NCI-H2107 (cell line): ENCODE results near the gene RAB27A.
"Not testable (repeated sequence)": the region's sequence is repeated elsewhere in the genome, so short reads cannot be mapped to it uniquely, and the experiment has no call there.

Experiments used
- DNase-seq: peaks from one replicate; lab custom pipeline; 2025; lab: John Stamatoyannopoulos, UW

RAB27A gene

GRCh38 chr15:55281517-55282228, 7.9 kb downstream of the RAB27A start:
- DNase-seq = no peak

GRCh38 chr15:55280589-55280988, 9.0 kb downstream of the RAB27A start:
- DNase-seq = not testable (repeated sequence)

DNA sequence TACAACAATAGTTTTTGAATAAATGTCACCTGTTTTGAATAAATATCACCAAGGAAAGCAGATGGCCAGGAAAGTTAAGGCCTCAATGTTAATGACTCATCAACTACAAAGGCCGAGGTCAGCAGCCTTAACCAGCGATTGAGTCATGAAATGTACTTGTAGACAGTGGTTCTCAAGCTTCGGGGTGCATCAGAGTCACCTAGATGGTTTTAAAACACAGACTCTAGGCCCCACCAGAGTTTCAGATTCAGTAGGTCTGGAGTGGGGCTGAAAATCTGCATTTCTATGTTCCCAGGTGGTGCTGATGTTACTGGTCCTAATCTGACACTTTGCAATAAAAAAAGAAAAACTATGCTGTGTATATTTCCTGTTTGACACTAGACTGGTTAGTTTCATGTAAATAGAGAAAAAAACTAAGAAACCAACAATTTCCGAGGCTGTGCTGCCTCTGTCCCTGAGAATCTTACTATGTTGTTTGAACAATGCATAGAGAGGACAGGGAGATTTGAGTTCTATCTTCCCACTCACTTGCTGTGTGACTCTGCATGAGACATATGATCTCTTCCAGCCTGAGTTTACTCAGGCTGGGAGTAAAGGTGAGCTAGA, 9.8 kb downstream of the RAB27A start:
- DNase-seq = no peak

DNA sequence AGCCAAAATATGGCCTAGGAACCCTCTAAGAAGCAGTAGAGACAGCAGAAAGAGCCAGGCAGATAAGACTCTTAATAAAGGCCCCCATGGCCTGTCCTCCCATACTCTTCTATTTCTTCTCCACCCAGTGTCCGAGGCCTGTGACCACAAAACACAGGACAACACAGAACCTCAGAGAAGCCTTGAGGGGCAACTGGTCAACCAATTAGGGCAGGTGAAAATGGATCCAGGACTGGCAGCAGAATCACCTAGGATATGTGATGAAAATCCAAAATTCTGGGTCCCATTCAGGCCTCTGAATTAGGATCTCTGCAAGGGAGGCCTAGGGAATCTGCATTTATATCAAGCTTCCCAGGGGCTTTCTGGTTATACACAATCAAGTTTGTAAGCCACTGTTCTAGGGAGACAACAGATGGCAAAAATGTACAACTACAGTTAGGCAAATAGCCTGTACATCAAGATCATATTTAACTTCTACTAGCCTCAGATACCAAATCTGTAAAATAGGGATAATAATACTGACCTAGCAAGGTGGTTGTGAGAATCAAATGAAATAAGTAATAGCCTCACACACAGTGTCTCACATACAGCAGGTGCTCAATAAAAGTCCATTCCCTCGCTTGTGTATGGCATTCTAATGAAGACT, 10.4 kb downstream of the RAB27A start:
- no peak for DNase-seq

GRCh38 chr15:55277715-55278114, 11.9 kb downstream of the RAB27A start:
- DNase-seq = no peak

- no peak for DNase-seq
These were observed 12.5 kb downstream of the RAB27A start for GRCh38 chr15:55277116-55277564.

GRCh38 chr15:55276324-55276723, 13.3 kb downstream of the RAB27A start:
- DNase-seq = no peak

DNA sequence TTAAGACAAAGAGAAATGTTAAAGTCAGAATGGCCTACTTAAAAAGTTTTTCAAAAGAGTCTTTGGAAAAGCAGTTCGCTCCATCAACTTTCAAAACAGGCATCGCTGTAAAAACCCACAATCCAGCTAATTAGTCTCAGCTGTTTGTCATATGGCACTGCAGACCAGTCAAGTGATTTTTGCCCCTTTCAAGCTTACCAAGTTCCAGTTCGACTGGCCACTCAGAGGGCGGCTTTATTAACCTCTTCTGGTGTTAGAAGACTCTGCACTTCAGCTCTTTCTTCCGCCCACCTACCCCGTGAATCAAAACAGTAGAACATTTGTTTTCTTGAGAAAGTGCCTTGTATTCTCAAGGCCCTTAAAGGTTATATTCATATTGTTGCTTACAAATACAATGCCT, 19.3 kb downstream of the RAB27A start:
- no peak for DNase-seq

DNA sequence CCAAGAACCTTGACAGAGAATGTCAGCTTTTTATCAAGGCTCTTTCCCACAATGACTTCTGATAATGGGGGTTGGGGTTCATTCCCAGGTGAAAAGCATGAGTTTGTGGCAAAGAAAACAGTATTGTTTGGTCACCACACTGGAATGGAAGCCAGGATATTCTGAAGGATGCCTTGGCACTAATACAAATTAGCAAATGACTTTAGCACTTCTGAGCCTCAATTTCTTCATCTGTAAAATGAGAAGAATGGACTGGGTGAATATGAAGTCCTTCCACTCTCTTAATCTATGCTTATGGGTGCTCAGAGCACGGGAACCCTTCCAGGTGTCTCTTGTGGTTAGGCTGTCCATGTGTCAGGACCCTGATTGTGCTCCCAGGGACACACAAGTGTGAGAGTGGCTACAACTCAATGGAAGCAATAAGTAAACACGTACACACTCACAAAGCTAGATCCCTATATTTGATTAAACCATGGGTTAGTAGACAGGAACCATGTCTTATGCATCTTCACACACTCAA, 21.4 kb downstream of the RAB27A start:
- no peak for DNase-seq

DNA sequence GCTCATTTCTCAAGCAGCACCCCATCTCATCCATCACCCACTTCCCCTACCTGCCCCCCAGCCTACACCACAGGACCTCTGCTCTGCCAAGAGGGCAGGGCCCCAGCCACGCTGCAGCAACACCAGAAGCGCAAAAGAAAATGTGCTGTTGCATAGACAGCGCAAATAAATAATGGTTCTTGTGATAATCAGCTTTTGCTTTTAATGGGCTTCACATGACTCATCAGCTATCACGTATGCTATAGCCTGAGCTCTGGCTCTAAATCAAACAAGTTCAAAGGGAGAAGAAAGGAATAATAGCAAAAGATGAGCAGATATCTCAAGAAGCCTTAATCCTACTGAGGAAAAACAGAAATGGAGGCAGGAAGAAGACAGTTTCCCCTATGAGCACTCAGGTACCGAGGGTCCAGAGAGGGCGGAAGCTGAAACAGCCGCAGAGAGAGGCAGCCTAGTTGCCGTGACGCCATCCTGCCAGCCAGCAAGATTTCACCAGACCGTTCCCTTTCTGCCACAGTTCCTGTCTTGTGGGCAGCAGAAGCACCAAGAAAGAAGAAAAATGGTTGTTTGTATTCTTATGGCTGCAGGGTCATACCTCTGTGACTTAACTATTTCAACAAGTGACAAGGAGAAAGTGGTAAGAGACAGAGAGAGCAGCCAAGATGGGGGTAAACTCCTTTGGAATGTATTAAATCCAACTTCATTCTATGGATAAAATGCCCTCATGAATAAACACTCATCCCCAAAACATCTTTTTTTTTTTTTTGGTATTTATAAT, 22.0 kb downstream of the RAB27A start:
- DNase-seq = no peak

GRCh38 chr15:55266547-55266946, 23.1 kb downstream of the RAB27A start:
- no peak for DNase-seq

DNA sequence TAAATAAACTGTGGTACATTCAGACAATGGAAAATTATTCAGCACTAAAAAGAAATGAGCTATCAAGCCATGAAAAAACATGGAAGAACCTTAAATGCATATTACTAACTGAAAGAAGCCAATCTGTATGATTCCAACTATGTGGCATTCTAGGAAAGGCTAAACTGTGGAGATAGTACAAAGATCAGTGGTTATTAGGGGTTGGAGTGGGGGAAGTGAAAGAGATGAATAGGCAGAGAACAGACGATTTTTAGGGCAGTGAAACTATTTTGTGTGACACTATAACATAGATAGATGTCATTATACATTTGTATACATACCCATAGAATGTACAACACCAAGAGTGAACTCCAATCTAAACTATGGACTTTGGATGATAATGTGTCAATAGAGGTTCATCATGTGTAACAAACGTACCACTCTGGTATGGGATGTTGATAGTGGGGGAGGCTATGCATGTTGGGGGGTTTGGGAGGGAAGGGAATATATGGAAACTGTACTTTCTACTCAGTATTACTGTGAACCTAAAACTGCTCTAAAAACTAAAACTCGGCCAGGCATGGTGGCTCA, 29.0 kb downstream of the RAB27A start:
- DNase-seq = no peak

DNA sequence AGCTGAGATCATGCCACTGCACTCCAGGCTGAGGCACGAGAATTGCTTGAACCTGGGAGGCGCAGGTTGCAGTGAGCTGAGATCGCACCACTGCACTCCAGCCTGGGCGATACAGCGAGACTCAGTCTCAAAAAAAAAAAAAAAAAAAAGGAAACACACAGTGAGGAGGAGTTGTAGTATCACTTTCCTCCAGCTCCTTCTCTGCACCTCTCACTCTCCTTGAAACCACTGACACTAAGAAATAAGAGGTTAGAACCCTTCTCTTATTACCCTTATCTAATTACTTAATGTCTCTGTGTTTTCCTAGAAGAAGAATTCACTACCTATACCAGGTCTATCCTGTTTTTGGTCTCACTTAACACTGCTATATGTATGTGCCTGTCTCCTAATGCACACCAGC, 31.7 kb downstream of the RAB27A start:
- no peak for DNase-seq

- DNase-seq = no peak
These were observed 32.5 kb downstream of the RAB27A start for GRCh38 chr15:55257012-55257670.

DNA sequence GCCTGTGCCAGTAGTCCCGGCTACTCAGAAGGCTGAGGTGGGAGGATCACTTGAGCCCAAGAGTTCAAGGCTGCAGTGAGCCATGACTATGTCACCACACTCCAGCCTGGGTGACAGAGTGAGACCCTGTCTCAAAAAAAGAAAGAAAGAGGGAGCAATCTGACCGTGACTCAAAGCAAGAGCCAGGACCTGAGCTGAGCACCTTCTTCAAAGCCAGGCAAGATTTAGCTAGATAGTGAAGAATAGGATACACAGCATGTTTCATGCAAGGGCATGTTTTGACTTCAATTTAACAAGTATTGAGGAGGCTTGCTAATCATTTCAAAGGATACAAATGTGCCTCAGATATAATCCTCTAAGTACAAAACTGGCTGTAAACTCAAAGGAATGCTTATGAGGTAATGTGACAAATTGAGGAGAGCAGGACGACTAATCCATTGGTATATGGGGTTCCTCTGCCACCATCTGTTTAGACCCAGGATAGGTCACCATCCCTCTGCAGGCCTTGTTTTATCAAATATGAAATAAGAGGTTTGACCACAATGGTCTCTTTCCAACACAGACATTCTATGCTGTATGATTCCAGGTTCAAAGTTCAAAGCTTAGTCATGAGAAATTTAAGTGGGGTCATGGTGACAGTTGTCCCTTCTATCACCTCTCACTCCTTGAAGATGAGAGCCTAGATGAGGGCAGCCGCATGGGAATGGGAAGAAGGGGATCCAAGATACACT, 33.2 kb downstream of the RAB27A start:
- no peak for DNase-seq

DNA sequence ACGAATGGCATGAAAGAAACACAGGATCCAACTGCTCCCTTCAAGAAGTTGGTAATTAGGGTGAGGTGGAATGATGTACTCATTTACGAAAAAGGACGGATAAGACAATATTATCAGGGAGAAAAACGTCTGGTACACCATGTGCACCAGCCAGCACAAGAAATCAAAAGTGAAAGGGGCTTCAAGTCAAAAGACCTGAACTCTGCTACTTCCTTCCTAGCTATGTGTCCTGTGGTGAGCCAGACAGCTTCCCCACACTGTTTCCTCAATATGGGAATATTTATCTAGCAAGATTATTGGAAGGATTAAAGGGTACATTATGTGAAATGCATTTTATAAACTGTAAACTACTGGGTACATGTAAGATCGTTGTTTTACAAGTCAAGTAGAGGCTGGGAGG, 33.9 kb downstream of the RAB27A start:
- DNase-seq = no peak

DNA sequence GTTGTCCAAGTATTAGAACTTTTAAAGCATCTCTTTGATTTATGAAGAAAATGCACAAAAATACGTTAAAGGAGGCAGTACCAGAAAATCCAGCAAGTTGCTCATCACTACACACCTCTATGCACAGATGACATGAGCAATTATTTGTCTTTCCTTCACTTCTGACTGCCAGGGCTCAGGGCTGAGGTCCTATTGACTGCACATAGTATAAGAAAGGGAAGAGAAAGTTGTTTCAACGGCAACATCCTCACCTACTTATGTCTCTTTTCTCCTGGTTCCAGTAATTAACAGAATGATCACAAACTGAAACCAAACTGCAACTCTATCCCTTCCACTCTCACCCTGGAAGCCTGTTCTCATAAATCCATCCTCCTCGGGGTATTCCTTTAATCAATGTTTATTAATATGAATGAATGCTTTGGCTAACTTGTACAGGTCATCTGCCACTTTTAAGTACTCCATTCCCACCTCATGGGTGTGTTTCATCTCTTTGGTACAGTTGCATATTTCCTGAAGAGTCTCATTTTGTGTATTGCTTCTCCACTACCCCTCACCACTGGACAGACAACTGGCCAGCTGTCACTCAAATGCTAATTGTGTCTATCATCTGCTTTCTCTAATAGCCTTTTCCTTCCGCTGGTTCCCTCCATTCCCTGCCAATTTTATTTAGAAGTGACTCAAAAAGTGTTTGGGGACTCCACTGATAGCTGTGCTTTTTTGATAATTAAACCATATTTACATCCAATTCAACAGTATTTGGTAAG, 34.5 kb downstream of the RAB27A start:
- no peak for DNase-seq

- no peak for DNase-seq
These were observed 36.0 kb downstream of the RAB27A start for GRCh38 chr15:55253580-55253979.

GRCh38 chr15:55252201-55252600, 37.4 kb downstream of the RAB27A start:
- not testable (repeated sequence) for DNase-seq

DNA sequence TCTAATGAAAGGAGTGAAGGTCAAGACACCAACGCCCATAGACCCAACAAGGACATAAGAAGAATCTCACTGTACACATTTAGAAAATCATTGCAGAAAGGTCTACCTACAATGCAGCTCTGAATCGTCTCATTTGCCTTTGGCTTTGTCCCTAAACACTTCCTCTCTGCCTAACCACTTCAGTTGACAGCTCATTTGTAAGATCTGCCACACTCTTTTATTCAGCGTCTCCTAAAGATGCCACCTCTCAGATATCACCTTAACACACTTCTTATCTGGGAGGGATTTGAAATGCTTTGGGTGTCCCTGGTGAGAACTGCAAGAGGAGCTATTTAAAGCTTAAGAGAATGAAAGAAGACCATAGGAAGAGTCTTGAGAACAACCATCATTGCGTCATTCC, 38.7 kb downstream of the RAB27A start:
- no peak for DNase-seq
